GM21360 (cell line): ENCODE measurements around the gene ZNF205.

ENCODE experiments used
- ATAC-seq: cut with Tn5 transposase; IDR thresholded peaks from one replicate; pipeline ENCODE4 v1.9.1; 2021; ENCODE audit warnings: mild to moderate bottlenecking, moderate library complexity; ENCODE audit not compliant: unreplicated experiment

Gene ZNF205

DNA sequence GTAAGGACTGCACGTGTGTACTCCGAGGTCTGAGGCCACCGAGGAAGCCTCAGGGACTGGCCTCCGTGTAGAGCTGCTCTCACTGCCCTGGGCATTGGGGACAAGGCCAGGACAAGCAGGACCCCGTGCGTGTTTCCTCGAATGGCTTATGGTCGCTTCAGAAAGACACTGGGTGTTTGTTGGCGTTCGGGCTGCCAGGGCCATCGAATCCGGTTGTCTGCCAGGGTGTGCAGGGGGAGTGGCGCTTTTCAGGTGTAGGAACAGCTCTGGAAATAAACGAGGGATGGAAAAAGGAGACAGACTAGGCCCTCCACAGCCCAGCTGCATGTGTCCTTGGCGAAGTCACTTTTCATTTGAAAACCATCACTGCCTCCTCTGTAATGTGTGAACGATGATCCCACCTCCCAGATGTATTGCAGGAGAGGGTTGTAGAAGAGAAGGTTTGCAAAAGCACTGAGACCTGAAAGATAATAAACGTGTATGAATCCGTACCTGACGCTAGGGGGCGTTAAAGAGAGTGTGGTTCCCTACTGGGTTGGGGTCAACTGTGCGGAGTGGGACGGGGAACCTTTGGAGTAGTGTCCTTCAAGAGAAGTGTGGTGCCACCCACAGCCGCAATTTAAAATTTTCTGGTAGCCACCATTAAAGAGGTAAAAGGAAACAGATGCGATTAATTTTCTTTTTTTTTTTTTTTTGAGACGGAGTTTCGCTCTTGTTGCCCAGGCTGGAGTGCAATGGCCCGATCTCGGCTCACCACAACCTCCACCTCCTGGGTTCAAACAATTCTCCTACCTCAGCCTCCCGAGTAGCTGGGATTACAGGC is 11.2 kb upstream of the ZNF205 start:
- ATAC-seq = no peak

DNA sequence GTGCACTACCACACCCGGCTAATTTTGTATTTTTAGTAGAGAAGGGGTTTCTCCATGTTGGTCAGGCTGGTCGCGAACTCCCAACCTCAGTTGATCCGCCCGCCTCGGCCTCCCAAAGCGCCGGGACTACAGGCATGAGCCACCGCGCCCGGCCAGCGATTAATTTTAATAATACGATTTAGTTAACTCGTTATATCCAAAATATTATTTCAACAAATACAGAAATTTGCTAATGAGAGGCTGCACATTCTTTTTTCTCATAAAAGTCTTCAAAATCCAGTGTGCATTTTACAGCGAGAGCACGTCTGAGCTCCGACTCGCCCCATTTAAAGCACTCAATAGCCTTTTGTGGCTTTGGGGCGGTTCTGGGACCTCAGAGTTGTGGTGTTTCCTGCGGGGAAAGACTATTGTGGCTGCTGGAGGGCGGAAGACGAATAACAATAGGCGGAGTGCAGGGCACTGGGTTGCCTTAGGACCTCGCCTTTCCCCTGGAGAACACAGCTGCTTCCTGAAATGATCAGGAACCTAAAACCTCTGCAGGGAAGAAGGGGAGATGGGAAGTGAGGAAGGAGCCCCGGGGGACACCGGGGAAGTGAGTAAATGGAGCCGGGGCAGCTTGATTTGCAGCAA is 10.4 kb upstream of the ZNF205 start:
- ATAC-seq = no peak

DNA sequence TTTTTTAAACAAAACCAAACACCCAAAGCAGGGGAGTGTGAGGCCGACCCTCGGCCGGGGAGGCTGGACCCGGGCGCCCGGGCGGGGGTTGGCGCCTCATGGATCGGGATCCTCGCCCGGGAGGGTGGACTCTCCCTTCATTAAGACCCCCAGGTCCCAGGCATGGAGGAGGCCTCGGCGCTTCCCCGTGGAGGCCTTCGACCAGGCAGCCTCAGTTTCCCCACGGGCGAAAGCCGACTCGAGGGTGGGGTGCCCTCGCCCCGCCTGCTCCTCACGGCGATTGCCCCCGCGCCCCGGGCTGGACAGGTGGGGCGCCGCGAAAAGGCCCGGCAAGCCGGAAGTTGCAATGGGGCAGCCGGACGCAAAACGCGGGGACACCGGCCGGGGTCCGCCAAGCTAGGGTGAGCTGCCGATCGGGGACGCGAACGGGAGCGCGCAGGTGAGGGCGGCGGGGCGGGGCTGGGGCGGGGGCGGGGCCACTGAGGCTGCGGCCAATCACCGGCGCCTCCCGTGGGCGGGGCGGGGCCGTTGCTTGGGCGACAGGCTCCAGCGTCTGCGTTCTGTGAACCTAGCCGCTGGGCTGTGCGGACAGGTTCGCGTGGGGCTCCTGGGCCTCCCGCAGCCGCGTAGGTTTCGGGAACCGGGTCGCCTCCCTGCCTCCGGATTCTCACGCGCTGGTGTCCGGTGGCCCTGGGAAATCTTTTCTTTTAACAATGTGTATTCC is 6.0 kb upstream of the ZNF205 start:
- peak; percentile 70 for ATAC-seq

DNA sequence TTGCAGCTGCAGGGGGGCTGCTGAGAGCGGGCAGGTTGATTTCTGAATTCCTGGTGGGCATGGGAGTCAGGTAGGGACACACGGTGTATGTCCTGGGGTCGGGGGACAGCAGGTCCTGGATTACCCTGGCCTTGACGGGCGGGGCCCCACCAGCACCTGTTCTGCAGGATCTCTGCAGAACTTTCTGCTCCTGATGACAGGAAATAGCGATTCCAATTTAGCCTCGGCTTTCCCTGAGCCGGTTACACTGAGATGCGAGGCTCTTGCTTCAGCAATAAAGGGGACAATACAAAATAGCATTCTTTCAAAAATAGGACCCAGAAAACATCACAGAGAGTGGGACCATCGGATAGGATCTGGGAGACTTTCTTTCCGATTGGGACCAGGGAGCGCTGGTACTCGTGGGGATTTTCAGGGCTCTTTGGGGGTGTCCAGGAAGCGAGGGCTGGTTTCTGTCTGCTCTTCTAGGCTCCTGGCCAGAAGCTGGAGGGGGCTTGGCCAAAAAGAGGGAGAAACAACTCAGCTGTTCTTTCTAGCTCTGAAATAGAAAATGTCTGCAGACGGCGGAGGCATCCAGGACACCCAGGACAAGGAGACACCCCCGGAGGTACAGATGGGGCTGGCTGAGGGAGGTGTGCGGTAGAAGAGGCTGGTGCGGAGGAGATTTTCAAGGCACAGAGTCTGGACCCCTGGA is 642 bp downstream of the ZNF205 start:
- no peak for ATAC-seq

DNA sequence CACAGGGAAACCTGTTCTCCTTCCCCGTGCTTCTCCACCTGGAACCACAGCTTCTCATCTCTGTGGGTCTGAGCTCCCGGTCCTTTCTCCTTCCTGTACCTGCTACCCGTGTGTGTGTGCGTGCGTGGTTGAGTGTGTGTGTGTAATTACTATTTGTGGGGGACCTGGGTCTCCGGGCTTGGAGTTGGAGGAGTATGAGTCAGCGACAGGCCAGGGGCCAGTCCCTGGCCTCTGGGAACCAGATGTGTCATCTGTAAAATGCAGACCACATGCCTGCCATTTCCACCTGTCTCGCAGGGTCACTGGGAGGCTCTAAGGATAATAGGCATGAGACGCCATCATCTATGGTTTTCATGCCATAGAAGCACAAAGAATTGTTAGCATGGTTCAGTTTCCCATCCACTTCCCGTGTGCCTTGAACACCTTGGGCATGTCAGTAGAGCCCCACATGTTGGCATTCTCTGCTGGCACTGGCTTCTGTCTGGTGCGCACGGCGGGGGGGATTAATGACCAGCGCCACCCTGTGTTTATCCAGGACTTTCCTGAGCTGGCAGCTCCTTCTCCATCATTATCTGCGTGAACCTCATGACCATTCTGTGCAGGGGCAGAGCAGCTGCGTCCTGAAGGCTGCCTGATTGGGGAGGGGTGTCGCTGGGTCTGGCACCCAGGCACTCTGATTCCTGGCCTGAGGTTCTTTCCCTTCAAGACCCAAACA is 1.5 kb downstream of the ZNF205 start:
- ATAC-seq = no peak

DNA sequence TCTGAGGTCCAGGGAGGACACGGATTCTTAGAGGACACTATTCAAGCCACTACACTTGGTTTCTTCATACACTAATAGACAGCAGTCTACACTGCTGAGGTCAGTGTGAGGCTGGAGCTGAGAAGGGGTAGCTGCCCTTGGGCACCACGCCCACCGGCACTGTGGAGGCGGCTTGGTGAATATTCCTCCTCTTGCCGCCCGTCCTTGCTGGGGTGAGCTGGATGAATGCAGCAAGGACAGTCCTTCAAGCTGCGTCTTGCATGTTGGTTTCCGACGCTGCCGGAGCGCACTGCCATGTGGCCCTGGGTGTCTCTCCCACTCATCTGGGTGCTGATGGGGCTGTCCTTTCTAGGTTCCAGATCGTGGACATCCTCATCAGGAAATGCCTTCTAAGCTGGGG is 2.6 kb downstream of the ZNF205 start:
- ATAC-seq = no peak

DNA sequence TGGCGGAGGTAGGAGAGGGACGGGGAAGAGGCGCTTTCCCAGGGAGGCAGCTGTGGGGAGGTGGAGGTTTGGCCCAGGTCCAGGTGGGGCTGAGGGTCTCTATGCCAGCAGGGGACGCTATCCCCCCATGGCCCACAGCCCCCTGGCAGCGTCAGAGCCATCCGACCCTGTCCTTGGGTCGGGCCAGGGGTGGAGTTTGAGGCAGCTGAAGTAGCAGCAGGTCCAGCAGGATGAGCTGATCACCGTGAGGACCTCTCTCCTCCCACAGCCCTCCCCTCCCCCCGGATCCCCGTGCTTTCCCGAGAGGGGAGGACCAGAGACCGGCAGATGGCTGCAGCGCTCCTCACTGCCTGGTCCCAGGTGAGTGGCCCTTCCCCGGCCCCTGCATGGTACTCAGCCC is 3.2 kb downstream of the ZNF205 start:
- ATAC-seq = no peak

DNA sequence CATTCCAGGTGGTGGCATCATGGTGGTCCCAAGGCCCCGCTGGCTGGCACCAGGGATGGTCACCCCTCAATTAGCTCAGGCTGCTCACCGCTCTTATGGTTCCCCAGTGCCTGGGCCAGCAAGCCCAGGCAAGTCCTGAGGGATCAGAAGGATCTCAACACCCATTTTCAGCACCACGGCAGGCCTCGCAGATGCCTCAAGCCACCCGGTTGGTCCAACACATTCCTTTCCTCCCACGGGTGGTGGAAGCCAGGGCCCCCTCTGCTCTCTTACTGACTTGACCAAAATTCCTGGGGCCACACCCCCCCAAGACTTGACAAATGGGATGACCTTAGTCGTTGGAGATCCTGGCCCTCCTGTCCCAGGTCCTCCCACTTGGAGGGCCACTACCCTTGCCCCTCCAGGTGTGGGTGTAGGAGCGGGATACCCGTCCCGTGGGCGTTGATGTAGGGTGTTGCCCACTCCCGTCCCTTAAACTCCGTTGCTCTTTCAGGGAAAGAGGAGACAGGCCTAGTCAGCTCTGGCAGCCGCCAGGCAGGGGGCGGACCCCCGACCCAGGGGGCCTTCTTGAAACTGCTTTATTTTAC is 5.9 kb downstream of the ZNF205 start:
- ATAC-seq = no peak

DNA sequence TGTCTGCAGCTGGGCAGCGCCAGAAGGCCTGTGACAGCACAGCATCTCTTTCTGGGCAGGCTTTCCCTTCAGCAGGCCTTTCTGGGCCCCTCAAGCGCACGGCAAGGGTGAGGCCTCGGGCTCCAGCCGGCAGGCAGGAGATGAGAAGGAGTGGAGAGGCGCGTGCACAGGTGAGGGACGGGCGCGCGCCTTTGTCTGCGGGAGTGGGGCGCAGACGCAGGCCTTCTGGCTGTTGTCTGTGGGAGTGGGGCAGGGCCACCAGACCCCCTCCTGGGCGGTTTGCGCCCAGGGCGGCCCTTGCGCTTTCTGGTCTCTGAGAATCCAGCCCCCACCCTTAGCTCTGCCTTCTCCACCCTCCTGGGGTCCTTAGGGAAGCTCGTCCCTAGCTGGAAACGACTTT is 6.5 kb downstream of the ZNF205 start:
- no peak for ATAC-seq

DNA sequence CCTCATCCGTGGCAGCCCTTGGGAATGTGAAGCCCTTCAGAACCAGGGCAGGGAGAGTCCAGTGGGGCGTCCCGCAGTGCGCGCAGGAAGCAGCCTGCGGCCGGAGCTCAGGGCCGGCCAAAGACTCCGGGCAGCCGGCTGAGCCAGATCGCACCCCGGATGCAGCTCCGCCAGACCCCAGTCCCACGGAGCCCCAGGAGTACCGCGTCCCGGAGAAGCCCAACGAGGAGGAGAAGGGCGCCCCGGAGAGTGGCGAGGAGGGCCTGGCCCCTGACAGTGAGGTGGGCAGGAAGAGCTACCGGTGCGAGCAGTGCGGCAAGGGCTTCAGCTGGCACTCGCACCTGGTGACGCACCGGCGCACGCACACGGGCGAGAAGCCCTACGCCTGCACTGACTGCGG is 6.9 kb downstream of the ZNF205 start:
- ATAC-seq = no peak

DNA sequence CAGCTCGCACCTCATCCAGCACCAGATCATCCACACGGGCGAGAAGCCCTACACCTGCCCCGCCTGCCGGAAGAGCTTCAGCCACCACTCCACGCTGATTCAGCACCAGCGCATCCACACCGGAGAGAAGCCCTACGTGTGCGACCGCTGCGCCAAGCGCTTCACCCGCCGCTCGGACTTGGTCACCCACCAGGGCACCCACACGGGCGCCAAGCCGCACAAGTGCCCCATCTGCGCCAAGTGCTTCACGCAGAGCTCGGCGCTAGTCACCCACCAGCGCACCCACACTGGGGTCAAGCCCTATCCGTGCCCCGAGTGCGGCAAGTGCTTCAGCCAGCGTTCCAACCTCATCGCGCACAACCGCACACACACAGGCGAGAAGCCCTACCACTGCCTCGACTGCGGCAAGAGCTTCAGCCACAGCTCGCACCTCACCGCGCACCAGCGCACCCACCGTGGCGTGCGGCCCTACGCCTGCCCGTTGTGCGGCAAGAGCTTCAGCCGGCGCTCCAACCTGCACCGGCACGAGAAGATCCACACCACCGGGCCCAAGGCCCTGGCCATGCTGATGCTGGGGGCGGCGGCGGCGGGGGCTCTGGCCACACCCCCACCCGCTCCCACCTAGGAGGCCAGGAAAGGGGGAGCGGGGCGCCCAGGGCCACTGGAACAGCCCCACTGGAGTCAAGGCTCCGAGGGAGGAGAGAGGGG is 7.5 kb downstream of the ZNF205 start:
- ATAC-seq = no peak

DNA sequence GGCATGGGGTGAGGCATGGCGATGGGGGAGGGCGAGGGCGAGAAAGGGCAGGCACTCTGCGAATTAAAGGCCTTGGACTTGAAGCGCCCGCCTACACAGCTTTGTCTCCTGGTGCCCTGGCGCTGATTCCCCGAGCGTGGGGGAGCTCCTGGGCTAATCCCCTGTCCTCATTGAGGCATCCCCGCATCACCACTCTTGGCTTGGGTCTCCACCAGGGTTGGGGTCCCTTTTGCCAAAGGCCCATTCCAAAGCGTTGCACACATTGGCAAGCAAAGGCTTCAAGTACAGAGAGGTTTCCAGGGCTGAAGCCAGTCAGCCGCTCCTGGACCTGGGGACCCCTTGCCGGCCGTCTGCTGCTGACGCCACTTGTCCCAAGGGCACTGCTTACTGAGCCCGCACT is 8.0 kb downstream of the ZNF205 start:
- no peak for ATAC-seq

DNA sequence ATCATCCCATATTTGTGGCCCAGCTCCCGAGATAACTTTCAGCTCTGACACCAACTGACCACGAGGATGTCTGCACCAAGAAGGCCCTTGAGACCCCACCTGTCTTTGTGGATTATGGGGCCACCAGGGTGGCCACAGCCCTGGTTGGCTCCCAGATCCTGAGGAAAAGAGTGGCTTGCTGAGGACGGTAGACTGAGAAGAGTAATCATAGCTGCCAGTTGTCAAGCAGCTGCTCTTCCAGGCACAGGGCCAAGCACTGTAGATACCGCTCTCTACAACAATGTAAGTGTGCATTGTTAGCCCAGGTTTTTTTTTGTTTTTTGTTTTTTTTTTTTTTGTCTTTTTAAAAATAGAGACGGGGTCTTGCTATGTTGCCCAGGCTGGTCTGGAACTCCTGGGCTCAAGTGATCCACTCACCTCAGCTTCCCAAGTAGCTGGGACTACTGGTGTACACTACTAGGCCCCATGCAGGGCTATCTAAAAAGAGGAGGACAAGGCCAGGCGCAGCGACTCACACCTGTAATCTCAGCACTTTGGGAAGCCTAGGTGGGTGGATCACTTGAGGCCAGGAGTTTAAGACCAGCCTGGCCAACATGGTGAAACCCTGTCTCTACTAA is 9.6 kb downstream of the ZNF205 start:
- ATAC-seq = no peak

DNA sequence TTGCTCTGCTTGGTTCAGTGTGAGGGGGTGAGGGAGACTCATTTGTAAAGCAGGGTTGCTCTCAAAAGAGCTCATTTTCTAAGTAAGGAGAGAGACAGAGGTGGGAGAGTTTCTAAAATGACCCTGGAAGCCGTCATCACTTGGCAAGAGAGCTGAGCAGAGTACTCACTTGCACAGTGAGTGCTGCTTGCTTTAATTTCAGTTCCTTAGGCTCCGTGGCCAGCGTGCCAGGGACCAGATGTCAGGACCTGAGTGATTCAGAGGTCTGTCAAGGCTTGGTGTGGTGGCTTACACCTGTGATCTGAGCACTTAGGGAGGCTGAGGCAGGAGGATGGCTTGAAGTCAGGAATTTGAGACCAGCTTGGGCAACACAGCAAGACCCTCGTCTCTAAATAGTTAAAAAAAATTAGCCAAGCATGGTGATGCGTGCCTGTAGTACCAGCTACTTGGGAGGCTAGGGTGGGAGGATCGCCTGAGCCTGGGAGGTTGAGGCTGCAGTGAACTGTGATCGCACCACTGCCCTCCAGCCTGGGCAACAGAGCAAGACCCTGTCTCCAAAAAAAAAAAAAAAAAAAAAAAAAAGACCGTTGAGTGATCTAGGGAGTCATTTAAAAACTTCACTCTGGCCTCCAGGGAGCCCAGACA is 10.7 kb downstream of the ZNF205 start:
- no peak for ATAC-seq

DNA sequence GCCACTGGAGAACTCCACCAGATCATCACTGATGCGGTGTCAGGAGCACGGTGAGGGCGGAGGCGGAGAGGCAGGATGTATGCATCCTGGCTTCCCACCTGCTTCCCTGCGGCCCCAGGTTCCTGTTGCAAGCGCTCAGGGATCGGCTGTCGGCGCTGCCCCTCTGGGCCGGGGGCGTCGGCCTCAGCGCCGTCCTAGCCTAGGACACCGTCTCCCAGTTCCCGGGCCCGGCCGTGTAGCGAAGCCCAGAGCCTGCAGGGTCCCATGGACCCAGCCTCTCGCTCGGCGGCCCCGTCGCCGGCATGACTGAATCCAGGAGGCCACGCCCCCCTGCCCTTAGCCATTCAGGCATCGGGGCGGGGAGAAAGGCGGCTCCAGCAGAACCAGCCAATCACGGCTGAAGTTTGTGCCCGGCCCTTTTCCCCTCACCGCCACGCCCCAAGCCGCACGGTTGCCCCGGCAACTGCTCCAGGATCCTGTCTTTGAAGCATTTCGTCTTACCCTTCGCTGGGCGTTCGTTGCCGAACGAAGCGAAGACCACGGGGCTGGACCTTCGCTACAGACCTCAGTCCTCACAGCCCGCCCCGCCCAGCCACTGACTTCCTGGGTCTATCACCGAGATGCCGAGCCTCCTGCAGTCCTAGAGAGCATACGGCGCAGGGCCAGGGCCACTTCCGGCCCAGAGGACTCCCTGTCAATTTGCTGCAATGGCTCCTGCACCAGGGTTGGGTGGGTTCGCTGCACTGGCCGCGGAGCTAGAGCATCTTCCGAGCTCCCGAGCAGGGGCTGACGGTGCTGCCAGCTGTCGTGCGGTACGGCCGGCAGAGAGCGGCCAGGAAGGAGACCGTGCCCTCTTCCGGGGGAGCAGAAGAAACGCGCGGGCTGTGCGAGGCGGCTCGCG is 11.8 kb downstream of the ZNF205 start:
- peak; percentile 84 for ATAC-seq

DNA sequence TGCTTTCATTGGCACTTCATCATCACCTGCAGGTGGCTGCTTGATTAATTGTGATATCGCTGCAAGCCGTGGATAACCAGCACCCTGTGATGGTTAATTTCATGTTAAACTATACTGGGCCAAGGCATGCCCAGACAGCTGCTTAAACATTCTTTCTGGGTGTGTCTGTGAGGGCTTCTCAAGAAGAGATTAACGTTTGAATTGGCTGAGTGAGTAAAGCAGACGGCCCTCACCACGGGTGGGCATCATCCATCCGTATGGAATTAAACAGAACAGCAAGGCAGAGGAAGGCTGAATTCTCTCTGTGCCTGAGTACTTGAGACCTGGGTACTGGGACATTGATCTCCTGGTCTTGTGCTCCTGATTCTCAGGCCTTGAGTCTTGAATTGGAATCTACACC is 15.4 kb downstream of the ZNF205 start:
- no peak for ATAC-seq

DNA sequence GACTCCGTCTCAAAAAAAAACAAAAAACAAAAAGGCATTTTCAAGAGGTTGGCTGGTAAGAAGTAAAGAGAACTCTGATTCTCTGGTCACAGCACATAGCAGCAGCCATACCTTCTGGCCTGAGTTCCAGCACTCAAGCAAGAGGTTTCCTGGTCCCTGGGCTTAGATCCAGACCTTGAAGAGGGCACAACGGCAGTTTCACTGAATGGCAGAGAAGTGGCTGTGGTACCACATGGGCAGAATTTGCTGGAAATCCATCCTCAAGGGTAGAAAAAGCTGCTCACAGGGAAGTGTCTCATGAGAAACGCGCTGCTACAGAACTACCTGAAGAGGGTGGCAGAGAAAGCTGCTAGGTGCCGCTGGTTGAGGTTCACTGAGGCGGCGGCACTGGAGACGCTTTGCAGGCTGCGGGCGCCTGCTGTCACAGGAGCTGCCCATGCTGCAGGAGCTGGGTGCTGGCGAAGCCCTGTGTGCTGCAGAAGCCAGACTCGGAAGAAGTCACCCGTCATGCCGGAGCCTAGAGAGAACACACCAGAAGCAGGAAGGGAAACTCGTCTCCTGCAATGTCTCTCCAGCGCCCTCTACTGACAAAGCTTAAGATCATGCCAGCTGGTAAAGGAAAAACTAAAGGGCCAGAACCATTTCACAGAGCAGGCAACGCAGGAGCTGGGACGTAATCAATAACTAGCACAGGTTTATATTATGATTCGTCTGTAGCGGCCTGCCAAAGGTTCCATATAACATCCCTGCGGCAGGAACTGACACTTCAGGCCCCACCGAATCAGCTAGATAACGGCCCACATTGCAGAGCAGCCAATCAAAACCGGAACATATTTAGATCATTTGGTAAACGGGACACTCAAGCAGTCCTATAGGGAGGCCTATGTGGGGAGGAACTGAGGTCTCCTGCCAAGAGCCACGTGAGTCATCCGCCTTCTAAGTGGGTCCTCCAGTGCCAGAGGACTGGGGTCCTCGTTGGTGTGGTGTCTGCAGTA is 17.0 kb downstream of the ZNF205 start:
- ATAC-seq = peak; percentile 40
